Measurements from ENCODE around the gene PPIL6. TPM values are rescaled to one million over a fixed set of nuclear protein-coding genes. Genes with fewer than 3 reads are reported as not detected.

The PPIL6 gene
- total RNA-seq, 1 donor from 2014 or later, result 13.3 TPM

DNA sequence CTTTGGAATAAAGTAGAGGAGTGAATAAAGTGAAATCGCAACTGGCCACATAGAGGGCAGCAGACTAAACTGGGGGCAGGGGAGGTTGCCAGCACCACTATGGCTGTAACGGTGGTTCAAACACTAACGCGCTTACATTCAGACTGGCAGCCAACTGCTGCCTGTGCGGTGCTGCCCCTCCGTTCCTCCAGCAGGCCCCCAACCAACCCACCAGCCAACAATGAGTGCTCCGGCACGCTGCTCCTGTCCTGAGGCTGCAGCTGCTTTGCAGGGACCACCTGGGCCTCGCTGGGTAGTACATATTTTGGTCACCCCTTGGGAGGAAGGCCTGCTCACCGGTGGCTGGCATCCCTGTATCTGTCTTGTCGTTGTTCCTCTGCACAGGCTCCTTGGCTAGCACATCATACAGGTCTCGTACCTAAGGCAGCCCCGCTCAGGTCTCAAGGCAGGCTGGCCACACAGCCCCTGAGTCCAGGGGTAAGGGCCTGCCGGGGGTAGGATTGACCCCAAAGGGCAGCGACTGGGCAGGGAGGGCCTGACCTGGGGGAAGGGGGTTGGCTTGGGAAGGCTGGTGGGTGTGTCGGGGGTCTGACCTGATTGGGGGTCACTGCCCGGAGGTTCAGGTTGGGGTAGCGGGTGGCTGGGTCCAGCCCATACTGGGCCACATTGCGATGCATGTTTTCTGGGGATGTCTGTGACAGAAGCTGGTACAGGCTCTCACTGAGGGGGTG is 8.8 kb upstream of the PPIL6 start:
- DNase-seq (ENCODE audit: low read depth), result no peak

DNA sequence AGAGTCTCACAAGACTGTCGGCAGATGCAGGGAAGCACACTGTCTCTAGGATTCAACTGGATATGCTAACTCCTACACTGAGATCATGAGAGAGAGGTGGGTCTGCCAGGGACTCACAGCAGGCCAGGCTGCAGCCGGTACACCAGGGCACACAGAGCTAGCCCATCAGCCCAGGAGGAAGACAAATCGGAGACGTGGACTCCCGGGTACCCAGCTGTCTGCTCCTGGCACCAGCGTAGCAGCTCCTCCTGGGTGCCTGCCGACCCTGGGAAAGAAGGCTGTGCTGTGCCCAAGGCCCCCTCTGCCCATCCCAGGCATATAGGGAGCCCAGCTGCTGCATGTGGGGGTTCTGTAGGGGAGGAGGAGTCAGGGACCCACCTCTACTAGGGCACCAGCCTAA is 8.2 kb upstream of the PPIL6 start:
- no peak for DNase-seq (ENCODE audit: low read depth)

DNA sequence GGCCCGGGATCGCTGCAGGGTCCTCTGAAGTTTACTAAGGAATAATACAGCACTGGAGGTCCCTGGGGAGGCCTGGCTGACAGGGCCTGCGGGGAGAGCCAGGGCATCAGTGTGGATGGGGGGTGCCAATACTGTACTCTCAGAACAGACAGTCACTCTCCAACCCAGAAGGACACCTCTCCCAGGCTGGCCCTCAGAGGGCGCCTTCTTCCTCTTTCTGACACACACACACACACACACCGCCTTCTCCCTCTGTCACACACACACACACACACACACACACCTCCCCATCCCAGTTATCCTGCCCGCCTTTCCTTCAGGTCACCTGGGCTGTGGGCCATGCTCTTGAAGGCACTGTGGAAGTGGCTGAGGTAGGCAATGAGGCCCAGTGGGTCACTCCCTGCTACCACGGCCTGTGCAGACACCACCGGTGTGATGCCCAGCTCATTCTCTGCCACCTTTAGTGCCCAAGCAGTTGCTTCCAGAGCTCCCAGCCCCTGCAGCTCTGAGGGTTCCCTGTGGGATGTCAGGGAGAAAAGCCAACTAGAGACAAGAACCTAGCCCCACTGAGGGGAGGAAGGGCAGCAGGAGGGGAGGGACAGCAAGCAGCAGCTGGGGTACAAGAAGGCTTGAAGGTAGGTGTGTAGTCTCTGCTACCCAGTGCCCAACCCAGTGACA is 7.6 kb upstream of the PPIL6 start:
- no peak for DNase-seq (ENCODE audit: low read depth)

DNA sequence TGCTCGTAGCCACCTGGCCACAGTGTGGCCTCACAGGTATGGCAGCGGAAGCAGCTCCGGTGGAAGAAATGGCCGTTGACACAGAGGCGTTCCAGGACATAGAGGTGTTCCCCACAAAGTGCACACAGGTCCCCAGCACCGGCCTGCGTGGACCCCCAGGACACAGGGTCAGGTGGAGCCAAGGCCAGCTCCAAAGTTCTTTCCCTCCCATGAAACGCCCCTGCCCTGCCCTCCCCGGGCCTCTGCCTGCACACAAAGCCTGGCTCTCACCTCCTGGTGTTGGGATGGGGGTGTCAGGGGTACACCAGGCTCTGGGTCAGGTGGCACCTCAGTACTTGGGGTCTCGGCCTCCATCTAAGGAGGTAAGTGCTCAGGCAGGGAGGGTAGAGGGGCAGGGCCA is 6.7 kb upstream of the PPIL6 start:
- DNase-seq (ENCODE audit: low read depth), result no peak

DNA sequence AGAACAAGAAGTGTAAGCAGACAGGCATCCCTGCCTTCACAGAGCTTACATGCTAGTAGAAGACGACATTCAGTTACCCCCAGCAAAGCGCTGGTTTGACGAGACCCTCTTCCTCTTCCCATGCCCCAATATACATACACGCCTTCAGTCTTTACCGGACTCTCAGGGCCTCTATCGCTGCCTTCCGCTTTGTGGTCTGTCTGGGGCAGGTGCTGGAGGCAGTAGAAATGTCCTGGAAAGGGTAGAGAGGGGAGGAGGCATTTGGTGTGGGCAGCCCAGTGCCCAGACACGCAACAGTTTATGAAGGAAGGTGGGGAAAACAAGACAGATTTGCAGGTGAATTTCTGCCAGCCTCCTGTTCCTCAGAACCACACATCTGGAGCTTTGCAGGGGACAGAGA is 6.1 kb upstream of the PPIL6 start:
- no peak for DNase-seq (ENCODE audit: low read depth)

DNA sequence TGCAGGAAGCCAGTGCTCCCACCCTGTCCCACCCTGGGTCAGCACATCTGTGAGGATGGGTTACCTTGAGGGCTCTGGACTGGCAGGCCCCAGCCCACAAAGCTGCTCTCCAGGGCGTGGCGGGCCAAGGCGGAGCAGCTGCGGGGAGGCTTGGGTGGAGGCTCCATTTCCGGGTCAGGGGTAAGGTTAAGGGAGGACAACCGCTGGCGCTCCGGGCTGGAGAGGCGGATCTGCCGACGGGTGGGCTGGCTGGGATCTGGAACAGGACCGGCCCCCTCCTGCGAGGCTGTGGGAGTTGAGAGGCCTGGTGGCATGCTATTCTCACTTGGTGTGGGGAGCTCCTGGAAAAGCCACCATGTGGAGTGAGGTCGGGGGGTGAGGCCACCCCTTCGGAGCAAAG is 5.6 kb upstream of the PPIL6 start:
- no peak for DNase-seq (ENCODE audit: low read depth)

DNA sequence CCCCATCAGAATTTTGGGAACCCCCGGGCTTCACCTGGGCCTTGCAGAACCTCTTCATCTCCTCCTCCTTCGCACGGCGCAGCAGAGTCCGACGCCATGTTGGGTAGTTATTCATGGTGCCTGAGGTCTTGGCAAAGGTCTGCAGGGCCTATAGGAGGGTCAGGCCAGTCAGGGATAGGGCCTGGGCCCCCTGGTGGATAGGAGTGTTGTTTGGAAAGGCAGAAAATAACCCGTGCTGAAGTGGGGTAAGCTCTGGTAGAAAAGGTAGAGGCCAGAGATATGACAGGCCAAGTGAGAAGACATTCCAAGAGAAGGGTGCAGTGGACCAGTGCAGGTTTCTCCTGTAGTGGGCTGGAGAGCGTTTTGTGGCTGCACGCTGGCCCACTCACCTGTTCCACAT is 5.0 kb upstream of the PPIL6 start:
- DNase-seq (ENCODE audit: low read depth), result no peak

DNA sequence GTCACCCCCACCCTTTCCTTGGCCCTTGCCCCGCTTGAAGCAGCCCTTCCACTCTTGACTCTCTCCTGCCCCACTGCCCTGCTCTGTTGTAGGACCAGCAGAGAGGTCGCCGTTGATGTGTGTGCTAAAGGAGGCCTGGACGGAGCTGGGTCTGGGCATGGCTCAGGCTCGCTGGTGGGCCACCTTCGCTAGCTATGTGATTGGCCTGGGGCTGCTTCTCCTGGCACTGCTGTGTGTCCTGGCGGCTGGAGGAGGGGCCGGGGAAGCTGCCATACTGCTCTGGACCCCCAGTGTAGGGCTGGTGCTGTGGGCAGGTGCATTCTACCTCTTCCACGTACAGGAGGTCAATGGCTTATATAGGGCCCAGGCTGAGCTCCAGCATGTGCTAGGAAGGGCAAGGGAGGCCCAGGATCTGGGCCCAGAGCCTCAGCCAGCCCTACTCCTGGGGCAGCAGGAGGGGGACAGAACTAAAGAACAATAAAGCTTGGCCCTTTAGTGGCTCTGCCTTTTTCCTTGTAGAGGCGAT is 3.1 kb upstream of the PPIL6 start:
- no peak for DNase-seq (ENCODE audit: low read depth)

DNA sequence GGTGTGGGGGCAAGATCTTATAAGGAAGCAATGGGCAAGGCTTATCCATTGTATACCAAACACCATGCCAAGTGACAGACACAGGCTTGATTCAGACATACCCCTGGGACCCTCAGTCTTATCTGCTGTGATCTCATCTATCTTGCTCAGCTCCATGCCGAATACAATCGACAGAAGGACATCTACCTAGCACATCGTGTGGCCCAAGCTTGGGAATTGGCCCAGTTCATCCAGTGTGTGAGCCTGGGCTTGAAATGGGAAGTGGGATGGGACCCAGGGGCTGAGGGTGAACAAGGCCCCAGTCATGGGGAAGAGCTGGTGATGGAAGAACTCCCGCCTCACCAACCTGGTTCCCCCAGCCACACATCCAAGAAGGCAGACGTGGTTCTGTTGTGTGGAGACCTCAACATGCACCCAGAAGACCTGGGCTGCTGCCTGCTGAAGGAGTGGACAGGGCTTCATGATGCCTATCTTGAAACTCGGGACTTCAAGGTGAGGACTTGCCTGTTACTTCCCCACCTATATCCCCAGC is 2.0 kb upstream of the PPIL6 start:
- no peak for DNase-seq (ENCODE audit: low read depth)

DNA sequence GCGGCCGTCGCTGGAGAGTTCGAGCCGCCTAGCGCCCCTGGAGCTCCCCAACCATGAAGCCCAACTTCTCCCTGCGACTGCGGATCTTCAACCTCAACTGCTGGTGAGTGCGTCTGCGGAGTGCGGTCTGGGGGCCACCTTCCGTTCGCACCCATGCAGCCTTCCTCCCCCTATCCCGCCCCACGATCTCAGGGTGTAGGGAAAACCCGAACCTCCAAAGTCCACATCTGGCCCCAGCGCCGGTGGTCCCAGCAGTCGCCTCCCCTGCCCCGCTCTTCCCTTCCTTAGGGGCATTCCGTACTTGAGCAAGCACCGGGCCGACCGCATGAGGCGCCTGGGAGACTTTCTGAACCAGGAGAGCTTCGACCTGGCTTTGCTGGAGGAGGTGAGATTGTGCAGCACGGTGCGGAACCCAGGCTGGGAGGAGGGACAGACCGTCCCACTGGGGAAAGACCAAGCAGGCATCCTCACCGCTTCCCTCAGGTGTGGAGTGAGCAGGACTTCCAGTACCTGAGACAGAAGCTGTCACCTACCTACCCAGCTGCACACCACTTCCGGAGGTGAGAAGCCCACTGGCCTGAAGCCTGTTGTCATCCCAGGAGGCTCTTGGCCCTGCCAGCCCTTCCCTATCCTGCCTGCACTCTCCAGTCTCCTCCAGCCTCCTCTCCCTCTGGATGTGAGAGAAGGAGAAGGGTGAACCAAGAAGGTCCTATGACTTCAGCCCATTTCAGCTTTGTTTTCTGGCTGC is 815 bp upstream of the PPIL6 start:
- DNase-seq (ENCODE audit: low read depth), result peak; percentile 44

DNA sequence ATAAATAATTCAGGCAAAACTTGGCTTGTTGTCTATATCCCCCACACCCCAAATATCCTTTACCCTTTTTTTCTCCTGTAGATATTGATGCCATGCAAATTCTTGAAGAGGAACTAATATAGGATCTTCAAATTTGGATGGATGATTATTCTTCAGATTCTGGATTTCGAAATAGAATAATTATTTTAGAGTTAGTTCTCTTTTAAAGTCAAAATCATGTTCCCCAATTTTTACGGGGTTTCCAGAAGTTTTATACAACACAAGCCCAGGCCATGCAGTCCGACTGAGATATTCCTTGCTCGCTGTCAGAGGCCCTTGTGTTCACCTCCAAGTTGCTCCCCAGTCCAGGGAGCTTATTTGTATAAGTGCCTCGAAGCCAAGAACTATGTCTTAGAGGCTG is 4.4 kb downstream of the PPIL6 start:
- DNase-seq (ENCODE audit: low read depth), result no peak

DNA sequence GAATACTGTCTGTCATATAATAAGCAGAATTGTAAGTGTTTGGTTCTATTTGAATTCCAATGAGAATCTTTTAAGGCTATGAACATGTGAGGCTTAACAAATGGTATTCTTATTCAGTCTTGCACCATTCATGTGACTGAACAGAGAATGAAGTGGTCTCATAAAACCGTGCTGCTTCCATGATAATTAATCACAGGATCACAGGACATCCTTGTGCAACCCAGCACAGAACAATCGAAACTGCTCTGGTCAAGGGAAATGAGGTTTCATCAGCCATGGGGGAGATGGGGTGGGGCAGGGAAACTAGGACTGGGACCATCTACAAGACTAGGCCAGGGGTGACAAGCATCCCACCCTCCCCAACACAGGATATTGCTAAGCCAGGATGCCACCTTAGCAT is 6.0 kb downstream of the PPIL6 start:
- DNase-seq (ENCODE audit: low read depth), result peak; percentile 58

DNA sequence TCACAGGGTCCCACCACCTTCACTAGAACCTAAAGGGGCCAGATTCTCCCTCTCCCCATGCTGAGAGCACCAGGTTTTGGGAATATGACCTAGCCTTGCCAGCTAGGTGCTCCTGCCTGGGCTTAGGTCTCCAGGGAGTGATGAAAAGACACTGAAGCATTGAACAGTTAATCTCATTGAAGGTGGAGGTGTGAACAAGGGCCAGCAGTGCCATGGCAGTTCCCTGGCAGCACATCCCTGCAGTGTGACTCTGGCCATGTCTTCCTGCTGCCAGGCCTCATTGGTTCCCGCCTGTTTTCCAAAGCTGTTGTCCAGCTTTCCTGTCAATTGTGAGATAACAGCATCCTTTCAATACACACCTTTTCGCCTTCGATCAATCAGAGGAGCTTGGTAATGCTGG is 10.9 kb downstream of the PPIL6 start:
- DNase-seq (ENCODE audit: low read depth), result no peak

DNA sequence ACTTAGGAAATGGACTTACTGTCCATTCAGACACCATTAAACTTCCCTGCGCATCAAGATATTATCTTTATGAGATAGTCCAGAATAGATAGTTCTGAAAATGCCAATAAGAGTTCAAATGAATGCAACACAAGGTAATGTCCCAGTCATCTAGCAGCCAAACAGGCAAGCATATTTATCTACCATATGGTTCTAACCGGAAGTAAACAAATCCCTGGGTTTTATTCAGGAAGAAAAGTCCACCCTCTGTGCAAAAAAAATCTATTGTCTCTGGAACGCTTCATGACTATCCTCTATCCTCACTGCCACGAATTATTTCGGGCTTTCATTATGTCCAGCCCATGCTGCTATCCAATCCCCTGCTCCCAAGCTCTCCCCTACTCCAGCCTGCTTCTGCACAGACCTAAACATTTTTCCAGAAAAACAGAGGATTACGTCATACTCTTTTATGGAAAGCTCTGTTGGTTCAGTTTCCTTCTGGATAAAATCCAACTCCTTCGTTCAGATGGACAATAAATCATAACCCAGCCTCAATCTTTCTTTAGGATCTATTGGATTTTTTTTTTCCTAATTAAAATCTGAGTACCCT is 11.4 kb downstream of the PPIL6 start:
- no peak for DNase-seq (ENCODE audit: low read depth)

DNA sequence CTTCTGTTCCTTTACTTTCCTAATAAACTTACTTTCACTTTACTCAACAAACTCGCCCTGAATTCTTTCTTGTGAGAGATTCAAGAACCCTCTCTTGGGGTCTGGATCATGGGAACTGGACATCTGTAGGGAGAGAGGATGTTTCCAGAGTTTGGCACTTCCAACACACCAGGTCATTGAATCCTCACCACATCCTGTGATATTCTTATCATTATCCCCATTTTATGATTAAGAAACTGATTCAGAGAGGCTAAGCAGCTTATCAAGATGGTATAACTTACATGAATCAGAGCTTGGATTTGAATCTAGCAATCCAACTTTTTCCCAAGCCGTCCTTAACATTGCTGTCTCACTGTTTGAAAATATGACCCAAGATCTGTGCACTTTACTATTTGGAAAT is 15.5 kb downstream of the PPIL6 start:
- DNase-seq (ENCODE audit: low read depth), result no peak

DNA sequence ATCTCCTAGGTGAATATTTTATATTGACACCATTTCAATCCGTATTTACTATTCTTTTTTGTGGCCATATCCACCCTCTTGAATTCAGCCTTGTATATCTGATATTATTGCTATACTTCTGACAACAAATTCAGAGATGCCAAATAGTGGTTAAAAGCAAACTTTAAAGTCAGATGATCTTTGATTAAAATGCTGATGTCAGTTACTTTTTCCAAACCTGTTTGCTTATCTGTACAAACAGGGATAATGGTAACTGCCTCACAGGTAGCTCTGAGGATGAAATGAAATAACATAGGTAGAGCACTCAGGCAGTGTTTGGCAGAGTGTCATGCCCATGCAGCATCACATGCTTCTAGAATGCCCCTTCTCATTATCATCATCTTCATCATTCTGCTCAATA is 19.2 kb downstream of the PPIL6 start:
- no peak for DNase-seq (ENCODE audit: low read depth)

DNA sequence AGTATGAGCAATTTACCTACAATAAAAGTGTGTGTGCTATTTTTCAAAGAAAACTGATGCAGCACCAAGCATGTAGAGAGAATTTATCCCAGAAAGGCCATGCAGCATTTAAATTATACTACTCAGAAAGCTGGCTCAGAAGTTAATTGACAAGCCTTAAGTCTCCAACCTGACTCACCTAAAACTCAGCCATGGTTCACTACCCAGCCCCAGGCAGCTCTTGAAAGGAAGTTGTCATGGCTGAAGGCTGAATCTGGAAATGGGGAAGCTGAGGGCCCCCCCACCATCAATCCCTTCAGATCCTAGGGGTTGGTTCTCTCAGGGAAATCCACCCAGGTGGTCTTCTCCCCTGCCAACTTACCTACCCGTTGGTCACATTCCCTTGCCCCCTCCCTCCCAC is 19.7 kb downstream of the PPIL6 start:
- DNase-seq (ENCODE audit: low read depth), result peak; percentile 93

DNA sequence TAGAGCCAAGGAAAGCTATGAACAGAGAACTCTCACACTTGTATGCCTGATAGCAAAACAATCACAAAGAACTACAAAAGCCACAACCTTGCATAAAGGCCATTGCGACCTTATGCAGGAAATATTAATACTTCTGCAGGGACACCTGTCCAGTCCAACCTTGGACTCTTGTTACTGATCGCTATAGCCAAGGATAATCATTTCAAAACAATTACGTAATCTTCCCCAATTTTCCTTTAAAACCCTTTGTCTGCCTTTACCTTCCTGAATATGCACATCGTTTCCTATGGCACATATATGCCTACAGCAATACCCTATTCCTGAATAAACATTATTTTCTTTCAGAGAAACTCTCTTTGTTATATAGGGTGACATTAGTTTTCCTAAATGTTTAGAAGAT is 22.8 kb downstream of the PPIL6 start:
- no peak for DNase-seq (ENCODE audit: low read depth)

DNA sequence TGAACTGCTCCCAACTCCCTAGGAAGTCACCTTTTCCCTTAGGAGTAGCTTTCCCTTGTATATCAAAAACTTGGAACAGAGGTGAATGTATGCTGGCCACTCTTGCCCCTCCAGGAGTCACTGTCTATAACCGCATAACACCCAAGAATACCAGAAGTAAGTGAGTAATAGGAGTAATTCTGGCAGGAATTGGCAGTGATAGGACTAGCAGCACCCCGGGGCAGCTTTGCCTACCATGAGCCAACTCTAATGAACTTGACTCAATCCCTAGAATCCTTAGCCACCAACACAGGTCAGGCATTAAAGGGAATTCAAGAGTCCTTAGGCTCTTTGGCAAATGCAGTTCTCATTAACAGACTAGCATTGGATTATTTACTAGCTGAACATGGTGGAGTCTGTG is 29.4 kb downstream of the PPIL6 start:
- peak; percentile 31 for DNase-seq (ENCODE audit: low read depth)

DNA sequence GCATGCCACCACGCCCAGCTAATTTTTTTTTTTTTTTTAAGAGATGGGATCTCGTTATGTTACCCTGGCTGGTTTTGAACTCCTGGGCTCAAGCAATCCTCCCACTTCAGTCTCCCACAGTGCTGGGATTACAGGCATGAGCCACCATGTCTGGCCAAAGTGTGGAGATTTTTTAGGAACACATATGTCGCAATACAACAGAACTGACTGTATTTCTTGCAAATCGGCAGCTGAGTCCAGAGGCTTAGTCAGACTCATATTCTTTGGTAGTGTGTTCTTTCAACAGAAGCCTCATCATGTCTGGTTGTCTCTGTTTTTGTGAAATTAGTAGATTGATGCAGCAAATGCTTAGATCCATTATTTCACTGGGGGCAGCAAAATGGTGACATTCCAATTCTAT is 34.2 kb downstream of the PPIL6 start:
- peak; percentile 56 for DNase-seq (ENCODE audit: low read depth)

DNA sequence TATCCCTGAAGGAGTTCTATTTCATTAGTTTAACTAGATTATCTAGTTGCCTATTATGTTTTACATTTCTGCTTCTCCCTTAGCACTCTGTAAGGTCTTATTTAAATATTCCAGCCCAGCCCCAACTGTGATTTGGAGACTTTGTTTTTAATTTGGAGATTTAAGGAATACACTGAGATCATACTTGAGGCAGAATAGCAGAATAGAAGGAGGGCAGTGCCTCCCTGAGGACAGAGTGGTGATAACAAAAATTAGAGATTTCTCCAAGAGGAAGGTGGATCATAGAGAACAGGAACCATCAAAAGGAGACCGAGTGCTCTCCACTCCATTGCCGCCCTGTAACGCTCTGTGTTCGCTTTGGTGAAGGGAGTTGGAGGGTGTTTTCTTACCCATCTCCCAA is 43.4 kb downstream of the PPIL6 start:
- DNase-seq (ENCODE audit: low read depth), result no peak

DNA sequence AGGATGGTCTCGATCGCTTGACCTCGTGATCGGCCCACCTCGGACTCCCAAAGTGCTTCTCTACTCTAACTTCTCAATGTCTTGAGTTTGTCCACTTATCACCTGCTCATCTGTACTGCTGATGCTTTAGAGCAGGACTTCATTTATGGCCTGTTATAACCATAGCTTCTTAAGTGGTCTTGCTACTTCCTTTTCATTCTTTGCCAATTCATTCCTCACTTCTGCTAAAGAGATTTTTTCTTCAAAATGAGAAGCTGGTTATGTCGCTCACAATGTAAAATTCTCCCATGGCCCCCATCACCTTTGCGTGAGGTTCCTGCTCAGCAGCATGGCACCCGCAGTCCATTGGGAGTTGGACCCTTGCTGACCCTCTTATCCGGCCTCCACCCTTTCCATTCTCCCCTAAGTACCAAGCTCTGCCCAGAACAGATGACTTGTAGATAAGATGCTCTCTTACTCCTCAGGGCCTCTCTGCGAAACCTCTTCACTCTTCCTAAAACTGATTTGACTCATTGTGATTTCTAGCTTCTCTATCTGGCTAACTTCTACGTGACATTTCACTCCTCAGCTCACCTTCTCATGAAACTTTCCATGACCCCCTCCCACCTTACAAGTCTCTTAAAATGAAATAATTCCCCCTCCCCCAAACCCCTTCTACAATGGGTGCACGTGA is 44.2 kb downstream of the PPIL6 start:
- no peak for DNase-seq (ENCODE audit: low read depth)
